ENCODE measurements around the gene RAPGEF2. TPM values are rescaled to one million over a fixed set of nuclear protein-coding genes. Genes with fewer than 3 reads are reported as not detected.

The RAPGEF2 gene
- total and polyA plus RNA-seq, 2 experiments from 2014 or later = 10.2 to 63.1 TPM

DNA sequence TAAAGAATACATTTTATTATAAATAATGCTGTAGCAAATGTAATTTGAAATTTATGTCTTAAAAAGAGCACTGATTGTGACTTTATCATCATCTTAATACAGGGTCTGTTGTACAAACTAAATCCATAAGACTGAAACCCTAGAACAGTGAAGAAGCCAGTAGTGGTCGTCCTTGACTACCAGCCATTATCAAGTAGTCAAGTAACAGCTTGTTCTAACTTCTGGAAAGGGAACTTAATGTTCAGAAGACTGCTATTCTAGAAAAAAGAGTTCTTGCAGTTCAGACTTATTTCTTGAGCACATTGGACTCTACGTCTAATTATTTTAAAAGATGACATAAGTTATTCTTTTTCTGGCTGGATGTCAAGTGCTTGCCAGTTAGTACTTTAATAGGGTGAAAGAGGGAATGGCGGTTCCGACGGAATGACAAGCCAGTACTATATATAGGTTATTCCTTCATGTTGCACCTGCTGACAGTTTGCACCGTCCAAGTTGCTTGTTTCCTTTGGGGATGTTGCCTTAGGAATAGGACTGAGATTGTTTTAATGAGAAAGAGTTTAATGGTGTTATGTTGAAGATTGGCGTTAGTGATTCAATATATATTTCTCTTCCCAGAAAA, 109.9 kb downstream of the RAPGEF2 start (continued):
- TF ChIP-seq ZNF462 (CRISPR knock-in tag; IDR thresholded peaks at IDR 0.05) = no peak
- TF ChIP-seq, protein P1, sequence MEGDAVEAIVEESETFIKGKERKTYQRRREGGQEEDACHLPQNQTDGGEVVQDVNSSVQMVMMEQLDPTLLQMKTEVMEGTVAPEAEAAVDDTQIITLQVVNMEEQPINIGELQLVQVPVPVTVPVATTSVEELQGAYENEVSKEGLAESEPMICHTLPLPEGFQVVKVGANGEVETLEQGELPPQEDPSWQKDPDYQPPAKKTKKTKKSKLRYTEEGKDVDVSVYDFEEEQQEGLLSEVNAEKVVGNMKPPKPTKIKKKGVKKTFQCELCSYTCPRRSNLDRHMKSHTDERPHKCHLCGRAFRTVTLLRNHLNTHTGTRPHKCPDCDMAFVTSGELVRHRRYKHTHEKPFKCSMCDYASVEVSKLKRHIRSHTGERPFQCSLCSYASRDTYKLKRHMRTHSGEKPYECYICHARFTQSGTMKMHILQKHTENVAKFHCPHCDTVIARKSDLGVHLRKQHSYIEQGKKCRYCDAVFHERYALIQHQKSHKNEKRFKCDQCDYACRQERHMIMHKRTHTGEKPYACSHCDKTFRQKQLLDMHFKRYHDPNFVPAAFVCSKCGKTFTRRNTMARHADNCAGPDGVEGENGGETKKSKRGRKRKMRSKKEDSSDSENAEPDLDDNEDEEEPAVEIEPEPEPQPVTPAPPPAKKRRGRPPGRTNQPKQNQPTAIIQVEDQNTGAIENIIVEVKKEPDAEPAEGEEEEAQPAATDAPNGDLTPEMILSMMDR (conservative IDR thresholded peaks at IDR 0.05; ENCODE audit: low read depth in 2 of 2) = no peak
- no peak for TF ChIP-seq JUNB (IDR thresholded peaks at IDR 0.05; ENCODE audit: unreplicated experiment)
- TF ChIP-seq CREB1 (CRISPR knock-in tag; IDR thresholded peaks at IDR 0.05; ENCODE audit: low read depth) = no peak
- no peak for TF ChIP-seq ZNF114 (CRISPR knock-in tag; IDR thresholded peaks at IDR 0.05)
- no peak for TF ChIP-seq STAT1 (IDR thresholded peaks at IDR 0.05; ENCODE audit: unreplicated experiment)
- TF ChIP-seq EZH2phosphoT487 (IDR thresholded peaks at IDR 0.05; ENCODE audit: unreplicated experiment) = no peak
- TF ChIP-seq POLR2AphosphoS5 (IDR thresholded peaks at IDR 0.05; ENCODE audit: low read depth) = no peak
